Upper lobe of right lung (tissue), 1 donor: ENCODE measurements around the gene CXCR4. TPM values are rescaled to one million over a fixed set of nuclear protein-coding genes. Genes with fewer than 3 reads are reported as not detected.

Experiments
- ATAC-seq: fragments of 200-7000 bp; cut with Tn5 transposase; one replicate; pipeline ENCODE4 v1.9.1; 2020; ENCODE audit warnings: mild to moderate bottlenecking, moderate library complexity
- DNase-seq: peaks from one replicate; pipeline ENCODE4 v3.0.0-alpha.2; 2020
- H3K27ac ChIP-seq: fragments of 200-600 bp; one replicate; pipeline ENCODE4 v1.8.0; 2022
- H3K27me3 ChIP-seq: fragments of 200-600 bp; one replicate; pipeline ENCODE4 v1.8.0; 2022; ENCODE audit warnings: mild to moderate bottlenecking
- H3K36me3 ChIP-seq: fragments of 200-600 bp; one replicate; pipeline ENCODE4 v1.8.0; 2022
- H3K4me1 ChIP-seq: fragments of 200-600 bp; one replicate; pipeline ENCODE4 v1.8.0; 2022
- H3K4me3 ChIP-seq: fragments of 200-600 bp; one replicate; pipeline ENCODE4 v1.8.0; 2022; ENCODE audit warnings: mild to moderate bottlenecking
- H3K9me3 ChIP-seq: fragments of 200-600 bp; one replicate; pipeline ENCODE4 v1.8.0; 2022
- intact Hi-C: fragments of 100-400 bp; cut with DNase I; formaldehyde crosslinking; loops from one replicate; pipeline ENCODE4 v1.11.0; 2022
- total RNA-seq: library from RNA; stranded (reverse); fragmentation: NEBNext Ultra II Directional; extraction: Animal tissue kit (Norgen Biotek cat#: 25700); gene quantifications from one replicate; pipeline ENCODE4 v1.2.1, GENCODE V29; 2021
- TF ChIP-seq, protein P1 (sequence below): fragments of 200-600 bp; IDR thresholded peaks from one replicate; pipeline ENCODE4 v1.8.0; 2022; ENCODE audit warnings: antibody characterized with exemption
- donor health status: DM: no; HTN: yes; CAD: no; lungs with severe emphysema.

Gene CXCR4
- total RNA-seq, 1 donor from 2014 or later = 45.2 TPM

DNA sequence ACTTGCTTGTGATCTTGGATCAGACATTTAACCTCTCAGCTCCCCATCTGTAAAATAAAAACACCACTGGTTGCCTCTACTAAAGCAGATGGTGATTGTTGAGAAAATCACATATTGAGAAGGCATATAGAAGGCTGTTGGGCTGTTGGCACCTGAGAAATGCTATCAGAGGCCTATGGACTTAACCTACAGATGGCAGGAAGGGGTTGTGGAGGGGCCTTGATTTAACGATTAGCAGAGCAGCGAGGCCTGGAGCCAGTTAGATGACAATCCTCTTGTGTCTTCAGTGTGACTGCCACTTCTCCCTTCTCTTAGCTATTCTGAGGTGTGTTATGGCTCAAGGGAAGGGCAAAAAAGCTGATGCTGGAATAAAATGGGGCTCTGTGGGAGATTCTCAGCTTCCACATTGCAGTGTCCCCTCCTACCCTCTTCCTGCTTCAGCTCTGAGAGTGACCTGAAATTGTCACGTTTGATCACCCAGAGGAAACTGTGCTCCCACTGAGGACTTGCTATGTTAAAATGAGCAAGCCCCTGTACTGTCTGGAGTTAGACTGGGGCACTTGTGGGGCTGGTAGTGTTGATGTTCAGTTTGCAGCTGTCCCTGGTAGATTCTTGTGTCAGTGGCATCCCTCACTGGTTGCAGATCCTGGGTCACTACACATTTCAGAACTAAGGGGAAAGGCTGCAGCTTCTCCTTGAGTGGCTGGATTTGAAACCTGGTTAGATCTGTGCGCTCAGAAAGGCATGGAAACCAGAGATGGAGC, 31.5 kb downstream of the CXCR4 start:
- intact Hi-C loops = no loop called here
- H3K27me3 ChIP-seq = no peaks in the 10 kb centered on the region
- TF ChIP-seq, protein P1, sequence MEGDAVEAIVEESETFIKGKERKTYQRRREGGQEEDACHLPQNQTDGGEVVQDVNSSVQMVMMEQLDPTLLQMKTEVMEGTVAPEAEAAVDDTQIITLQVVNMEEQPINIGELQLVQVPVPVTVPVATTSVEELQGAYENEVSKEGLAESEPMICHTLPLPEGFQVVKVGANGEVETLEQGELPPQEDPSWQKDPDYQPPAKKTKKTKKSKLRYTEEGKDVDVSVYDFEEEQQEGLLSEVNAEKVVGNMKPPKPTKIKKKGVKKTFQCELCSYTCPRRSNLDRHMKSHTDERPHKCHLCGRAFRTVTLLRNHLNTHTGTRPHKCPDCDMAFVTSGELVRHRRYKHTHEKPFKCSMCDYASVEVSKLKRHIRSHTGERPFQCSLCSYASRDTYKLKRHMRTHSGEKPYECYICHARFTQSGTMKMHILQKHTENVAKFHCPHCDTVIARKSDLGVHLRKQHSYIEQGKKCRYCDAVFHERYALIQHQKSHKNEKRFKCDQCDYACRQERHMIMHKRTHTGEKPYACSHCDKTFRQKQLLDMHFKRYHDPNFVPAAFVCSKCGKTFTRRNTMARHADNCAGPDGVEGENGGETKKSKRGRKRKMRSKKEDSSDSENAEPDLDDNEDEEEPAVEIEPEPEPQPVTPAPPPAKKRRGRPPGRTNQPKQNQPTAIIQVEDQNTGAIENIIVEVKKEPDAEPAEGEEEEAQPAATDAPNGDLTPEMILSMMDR = no peak
- no peak overlapping the region for H3K4me3 ChIP-seq
- H3K27ac ChIP-seq = no peak overlapping the region
- H3K4me1 ChIP-seq = no peaks in the 10 kb centered on the region
- H3K9me3 ChIP-seq = no peaks in the 10 kb centered on the region
- DNase-seq (no peak), ATAC-seq (no peak)
- no peaks in the 10 kb centered on the region for H3K36me3 ChIP-seq

DNA sequence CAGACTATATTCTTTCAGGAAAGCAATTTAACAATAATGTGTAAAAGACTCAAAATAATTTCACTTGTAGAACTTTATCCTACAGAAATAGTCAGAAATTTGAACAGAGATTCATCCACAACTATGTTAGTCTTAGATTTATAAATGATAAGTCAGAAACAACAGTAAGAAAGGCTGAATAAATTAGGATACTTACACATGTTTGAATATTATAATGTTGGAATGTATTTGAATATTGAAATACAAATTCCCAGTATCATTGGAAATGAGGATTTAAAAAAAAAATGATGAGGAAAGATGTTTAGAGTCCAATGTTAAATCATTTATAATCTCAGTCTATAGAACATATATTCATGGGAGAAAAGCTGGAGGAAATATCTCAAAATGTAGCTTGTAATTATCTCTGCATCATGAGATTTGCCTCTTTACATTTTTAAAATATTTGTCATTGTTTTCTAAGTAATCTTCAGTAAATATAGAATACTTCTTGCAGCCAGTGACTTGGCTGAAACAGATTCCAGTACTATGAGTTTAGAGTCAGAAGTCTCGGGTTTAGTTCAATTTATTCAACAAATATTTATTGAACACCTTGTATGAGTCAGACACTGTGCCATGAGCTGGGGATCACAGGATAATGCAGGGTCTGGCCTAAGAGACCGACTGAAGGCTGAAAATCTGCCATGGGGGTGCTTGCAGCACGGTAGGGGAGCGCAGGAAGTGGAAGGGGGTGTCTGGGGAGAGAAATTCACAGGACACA, 32.3 kb downstream of the CXCR4 start:
- DNase-seq (no peak), ATAC-seq (no peak)
- TF ChIP-seq, protein P1 = no peak
- H3K27ac ChIP-seq = no peak overlapping the region
- intact Hi-C loops = no loop called here
- H3K4me1 ChIP-seq = no peaks in the 10 kb centered on the region
- H3K27me3 ChIP-seq = no peaks in the 10 kb centered on the region
- no peak overlapping the region for H3K4me3 ChIP-seq
- no peaks in the 10 kb centered on the region for H3K36me3 ChIP-seq
- no peaks in the 10 kb centered on the region for H3K9me3 ChIP-seq

DNA sequence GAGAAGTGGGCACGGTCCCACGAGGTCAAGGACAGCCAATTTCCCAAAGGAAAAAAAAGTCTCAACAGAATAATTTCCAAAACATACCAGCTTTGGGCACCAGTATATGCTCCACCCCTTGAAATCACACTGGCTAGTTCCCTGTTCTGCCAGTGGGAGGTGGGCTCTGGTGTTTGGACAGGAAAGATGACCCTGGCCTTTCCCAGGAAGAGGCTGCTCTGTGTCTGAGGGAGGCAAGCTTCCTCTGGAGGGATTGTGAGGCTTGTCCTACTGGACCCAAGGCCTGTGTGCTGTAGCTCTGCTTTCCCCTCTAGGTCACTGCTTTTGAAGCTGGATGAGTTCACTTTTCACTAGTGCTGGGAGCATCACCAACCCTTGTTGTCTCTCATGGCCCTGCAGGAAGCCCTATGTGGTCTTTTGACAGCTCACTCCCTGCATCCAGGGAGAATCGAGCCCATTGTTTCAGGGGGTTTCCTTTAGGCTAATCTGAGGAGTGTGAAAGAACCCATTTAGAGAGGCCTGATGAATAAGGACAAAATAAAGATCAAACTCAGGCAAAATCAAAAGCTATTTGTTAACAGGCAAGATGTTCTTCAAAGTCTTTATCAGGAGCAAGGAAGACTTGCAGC, 36.3 kb downstream of the CXCR4 start:
- Histone ChIP-seq H3K27me3 (no peaks in the 10 kb centered on the region), H3K36me3 (no peaks in the 10 kb centered on the region), H3K9me3 (no peaks in the 10 kb centered on the region), H3K27ac (no peak overlapping the region), H3K4me1 (no peaks in the 10 kb centered on the region), H3K4me3 (no peak overlapping the region)
- TF ChIP-seq, protein P1 = no peak
- no peak for ATAC-seq
- intact Hi-C loops = no loop called here
- no peak for DNase-seq

DNA sequence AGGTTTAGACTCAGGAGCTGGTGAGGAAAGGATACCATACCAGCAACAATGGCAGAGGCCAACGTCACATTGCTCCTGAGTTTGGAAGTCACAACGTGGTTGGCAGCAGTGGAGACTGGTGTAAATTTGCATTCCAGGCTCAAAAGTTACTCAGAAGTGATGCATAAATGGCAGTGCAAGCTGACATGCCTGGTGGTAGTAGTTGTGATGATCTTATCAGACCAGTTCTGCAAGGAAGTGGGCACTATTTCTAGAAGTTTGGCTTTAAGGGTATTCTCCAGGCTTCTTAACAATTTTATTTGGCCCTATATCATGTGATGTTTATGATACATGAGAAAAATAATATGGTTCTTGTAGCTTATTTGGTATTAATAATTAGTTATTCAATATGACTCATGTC, 37.8 kb downstream of the CXCR4 start:
- DNase-seq = no peak
- no peak for ATAC-seq
- H3K4me1 ChIP-seq = no peaks in the 10 kb centered on the region
- no peak overlapping the region for H3K27ac ChIP-seq
- no peaks in the 10 kb centered on the region for H3K36me3 ChIP-seq
- TF ChIP-seq, protein P1 = no peak
- no peak overlapping the region for H3K4me3 ChIP-seq
- H3K27me3 ChIP-seq = no peaks in the 10 kb centered on the region
- no peaks in the 10 kb centered on the region for H3K9me3 ChIP-seq
- intact Hi-C loops = no loop called here

DNA sequence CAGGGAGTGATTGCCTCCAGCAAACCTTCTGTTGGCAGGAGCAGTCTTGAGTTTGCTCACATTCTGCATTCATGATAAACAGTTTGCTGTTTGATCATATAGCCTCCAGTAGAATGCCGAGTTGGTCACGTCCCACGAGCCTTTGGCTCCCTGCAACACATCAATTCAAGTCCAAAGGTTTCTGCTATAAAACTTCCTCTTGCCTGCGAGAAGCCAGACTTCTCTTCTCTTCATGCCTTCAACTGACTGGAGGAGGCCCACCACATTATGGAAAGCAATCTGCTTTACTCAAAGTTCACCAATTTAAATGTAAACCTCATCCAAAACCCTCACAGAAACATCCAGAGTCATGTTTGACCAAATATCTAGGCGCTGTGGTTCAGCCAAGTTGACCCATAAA, 40.8 kb downstream of the CXCR4 start:
- TF ChIP-seq, protein P1 = no peak
- DNase-seq (no peak), ATAC-seq (no peak)
- no peak overlapping the region for H3K27ac ChIP-seq
- no peaks in the 10 kb centered on the region for H3K4me1 ChIP-seq
- no peaks in the 10 kb centered on the region for H3K36me3 ChIP-seq
- no peak overlapping the region for H3K4me3 ChIP-seq
- H3K9me3 ChIP-seq = no peaks in the 10 kb centered on the region
- H3K27me3 ChIP-seq = no peaks in the 10 kb centered on the region
- intact Hi-C loops = no loop called here
